DND-41 (cell line): ENCODE results near the gene ASB7.

Experiments used
- EZH2 ChIP-seq: IDR thresholded peaks from 3 replicates; pipeline ENCODE4 v1.6.1; 2012; ENCODE audit warnings: borderline replicate concordance, low read depth, mild to moderate bottlenecking, moderate library complexity, low read length, inconsistent platforms; ENCODE audit not compliant: severe bottlenecking
- TF ChIP-seq, protein P1 (sequence below): IDR thresholded peaks from 2 replicates; pipeline ENCODE4 v1.5.1; 2012; ENCODE audit warnings: borderline replicate concordance, low read length, moderate library complexity, mild to moderate bottlenecking; ENCODE audit not compliant: poor library complexity, severe bottlenecking; ENCODE audit errors: extremely low read depth

DNA sequence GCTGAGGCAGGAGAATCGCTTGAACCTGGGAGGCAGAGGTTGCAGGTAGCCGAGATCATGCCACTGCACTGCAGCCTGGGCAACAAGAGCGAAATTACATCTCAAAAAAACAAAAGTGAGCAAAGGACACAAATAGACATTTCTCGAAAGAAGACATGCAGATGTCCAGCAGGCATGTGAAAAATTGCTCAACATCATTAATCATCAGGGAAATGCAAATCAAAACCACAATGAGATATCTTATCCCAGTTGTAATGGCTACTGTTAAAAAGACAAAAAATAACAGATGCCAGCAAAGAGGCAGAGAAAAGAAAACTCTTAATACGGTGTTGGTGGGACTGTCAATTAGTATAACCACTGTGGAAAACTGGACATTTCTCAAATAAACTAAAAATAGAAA lies 20.9 kb downstream of the ASB7 start:
- TF ChIP-seq, protein P1, sequence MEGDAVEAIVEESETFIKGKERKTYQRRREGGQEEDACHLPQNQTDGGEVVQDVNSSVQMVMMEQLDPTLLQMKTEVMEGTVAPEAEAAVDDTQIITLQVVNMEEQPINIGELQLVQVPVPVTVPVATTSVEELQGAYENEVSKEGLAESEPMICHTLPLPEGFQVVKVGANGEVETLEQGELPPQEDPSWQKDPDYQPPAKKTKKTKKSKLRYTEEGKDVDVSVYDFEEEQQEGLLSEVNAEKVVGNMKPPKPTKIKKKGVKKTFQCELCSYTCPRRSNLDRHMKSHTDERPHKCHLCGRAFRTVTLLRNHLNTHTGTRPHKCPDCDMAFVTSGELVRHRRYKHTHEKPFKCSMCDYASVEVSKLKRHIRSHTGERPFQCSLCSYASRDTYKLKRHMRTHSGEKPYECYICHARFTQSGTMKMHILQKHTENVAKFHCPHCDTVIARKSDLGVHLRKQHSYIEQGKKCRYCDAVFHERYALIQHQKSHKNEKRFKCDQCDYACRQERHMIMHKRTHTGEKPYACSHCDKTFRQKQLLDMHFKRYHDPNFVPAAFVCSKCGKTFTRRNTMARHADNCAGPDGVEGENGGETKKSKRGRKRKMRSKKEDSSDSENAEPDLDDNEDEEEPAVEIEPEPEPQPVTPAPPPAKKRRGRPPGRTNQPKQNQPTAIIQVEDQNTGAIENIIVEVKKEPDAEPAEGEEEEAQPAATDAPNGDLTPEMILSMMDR, result no peak
- TF ChIP-seq EZH2, result no peak
